SK-N-SH treated with all-trans-retinoic acid at 6 μM for 48 hours (cell line): ENCODE measurements around the gene ABHD13.

Source experiments
- ATAC-seq: fragments of 200-7000 bp; cut with Tn5 transposase; 3 replicates; pipeline ENCODE4 v1.9.1; 2020; ENCODE audit warnings: mild to moderate bottlenecking, moderate library complexity
- ARNTL ChIP-seq: fragments of 450-650 bp; formaldehyde crosslinking; IDR thresholded peaks from 2 replicates; pipeline ENCODE4 v1.5.0; 2020; ENCODE audit warnings: low read depth, mild to moderate bottlenecking, moderate library complexity, borderline replicate concordance
- BACH2 ChIP-seq: fragments of 250-450 bp; sonication (Bioruptor Pico); IDR thresholded peaks from 2 replicates; pipeline ENCODE4 v1.9.0; 2021; ENCODE audit warnings: mild to moderate bottlenecking, borderline replicate concordance
- CSDC2 ChIP-seq: fragments of 250-450 bp; sonication (Bioruptor Pico); IDR thresholded peaks from 2 replicates; pipeline ENCODE4 v1.5.0; 2020; ENCODE audit warnings: mild to moderate bottlenecking, moderate library complexity
- ESRRG ChIP-seq: fragments of 250-450 bp; sonication (Bioruptor Pico); IDR thresholded peaks from 2 replicates; pipeline ENCODE4 v1.6.1; 2021; ENCODE audit warnings: mild to moderate bottlenecking
- GLIS3 ChIP-seq: fragments of 250-450 bp; sonication (Bioruptor Pico); IDR thresholded peaks from 2 replicates; pipeline ENCODE4 v1.5.0; 2020; ENCODE audit warnings: mild to moderate bottlenecking, moderate library complexity
- OSR1 ChIP-seq: fragments of 250-450 bp; sonication (Bioruptor Pico); IDR thresholded peaks from 2 replicates; pipeline ENCODE4 v1.8.0; 2022; ENCODE audit warnings: moderate library complexity, mild to moderate bottlenecking, inconsistent platforms
- PATZ1 ChIP-seq: fragments of 250-450 bp; sonication (Bioruptor Pico); IDR thresholded peaks from 2 replicates; pipeline ENCODE4 v1.8.0; 2020; ENCODE audit warnings: mild to moderate bottlenecking, moderate library complexity, borderline replicate concordance
- PPARA ChIP-seq: fragments of 250-450 bp; sonication (Bioruptor Pico); IDR thresholded peaks from 2 replicates; pipeline ENCODE4 v1.5.0; 2020; ENCODE audit warnings: mild to moderate bottlenecking, borderline replicate concordance
- RARB ChIP-seq: fragments of 250-450 bp; sonication (Bioruptor Pico); IDR thresholded peaks from 2 replicates; pipeline ENCODE4 v1.8.0; 2021; ENCODE audit warnings: mild to moderate bottlenecking, moderate library complexity
- SNAI2 ChIP-seq: fragments of 250-450 bp; sonication (Bioruptor Pico); IDR thresholded peaks from 2 replicates; pipeline ENCODE4 v1.5.0; 2020; ENCODE audit warnings: mild to moderate bottlenecking, moderate library complexity
- TCF4 ChIP-seq: fragments of 250-450 bp; sonication (Bioruptor Pico); IDR thresholded peaks from 2 replicates; pipeline ENCODE4 v1.8.0; 2021; ENCODE audit warnings: mild to moderate bottlenecking, moderate library complexity, borderline replicate concordance
- TOX ChIP-seq: fragments of 250-450 bp; sonication (Bioruptor Pico); IDR thresholded peaks from 2 replicates; pipeline ENCODE4 v1.8.0; 2021; ENCODE audit warnings: mild to moderate bottlenecking, moderate library complexity, borderline replicate concordance
- ZC3H10 ChIP-seq: fragments of 250-450 bp; sonication (Bioruptor Pico); IDR thresholded peaks from 2 replicates; pipeline ENCODE4 v1.5.1; 2021; ENCODE audit warnings: mild to moderate bottlenecking, moderate library complexity
- ZFP3 ChIP-seq: fragments of 250-450 bp; sonication (Bioruptor Pico); IDR thresholded peaks from 2 replicates; pipeline ENCODE4 v1.5.0; 2020; ENCODE audit warnings: mild to moderate bottlenecking, moderate library complexity
- ZFP30 ChIP-seq: fragments of 450-650 bp; formaldehyde crosslinking; IDR thresholded peaks from 2 replicates; pipeline ENCODE4 v1.5.0; 2022; ENCODE audit warnings: mild to moderate bottlenecking, moderate library complexity
- ZNF565 ChIP-seq: fragments of 450-650 bp; formaldehyde crosslinking; conservative IDR thresholded peaks from 2 replicates; pipeline ENCODE4 v1.5.0; 2020; ENCODE audit warnings: low read depth, mild to moderate bottlenecking, moderate library complexity
- ZNF70 ChIP-seq: fragments of 450-650 bp; formaldehyde crosslinking; IDR thresholded peaks from 2 replicates; pipeline ENCODE4 v1.5.0; 2020; ENCODE audit warnings: mild to moderate bottlenecking, moderate library complexity
- TF ChIP-seq, protein P1 (sequence below): fragments of 250-450 bp; sonication (Bioruptor Pico); IDR thresholded peaks from 2 replicates; pipeline ENCODE4 v1.8.0; 2021; ENCODE audit warnings: low read depth, mild to moderate bottlenecking, moderate library complexity, borderline replicate concordance
- TF ChIP-seq, protein P2 (sequence below): fragments of 250-450 bp; sonication (Bioruptor Pico); IDR thresholded peaks from 2 replicates; pipeline ENCODE4 v1.5.1; 2020; ENCODE audit warnings: low read depth, mild to moderate bottlenecking, moderate library complexity
- TF ChIP-seq, protein P3 (sequence below): fragments of 250-450 bp; sonication (Bioruptor Pico); IDR thresholded peaks from 2 replicates; pipeline ENCODE4 v1.5.1; 2021; ENCODE audit warnings: mild to moderate bottlenecking, moderate library complexity
- TF ChIP-seq, protein P4 (sequence below): fragments of 250-450 bp; sonication (Bioruptor Pico); IDR thresholded peaks from 2 replicates; pipeline ENCODE4 v1.5.0; 2020; ENCODE audit warnings: mild to moderate bottlenecking, moderate library complexity

Gene ABHD13

DNA sequence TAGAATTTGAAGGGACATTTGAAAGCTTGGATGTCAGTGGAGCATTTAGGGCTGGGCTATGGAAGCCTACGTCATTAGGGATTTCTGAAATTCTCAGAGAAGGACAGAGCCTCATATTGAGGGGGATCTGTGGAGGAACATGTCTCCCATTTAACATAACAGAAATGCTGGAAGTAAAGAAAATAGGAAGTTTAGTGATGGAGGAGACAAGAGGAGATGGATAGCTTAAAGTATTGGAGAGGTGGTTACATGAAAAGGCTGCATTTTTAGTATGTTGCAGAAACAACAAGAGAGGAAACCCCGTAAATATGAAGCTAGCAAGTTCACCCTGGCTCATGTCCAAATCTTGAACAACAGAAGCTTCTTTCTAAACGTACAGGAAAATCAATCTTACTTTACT is 27.3 kb upstream of the ABHD13 start:
- TF ChIP-seq RARB (CRISPR knock-in tag) = no peak
- TF ChIP-seq, protein P1, sequence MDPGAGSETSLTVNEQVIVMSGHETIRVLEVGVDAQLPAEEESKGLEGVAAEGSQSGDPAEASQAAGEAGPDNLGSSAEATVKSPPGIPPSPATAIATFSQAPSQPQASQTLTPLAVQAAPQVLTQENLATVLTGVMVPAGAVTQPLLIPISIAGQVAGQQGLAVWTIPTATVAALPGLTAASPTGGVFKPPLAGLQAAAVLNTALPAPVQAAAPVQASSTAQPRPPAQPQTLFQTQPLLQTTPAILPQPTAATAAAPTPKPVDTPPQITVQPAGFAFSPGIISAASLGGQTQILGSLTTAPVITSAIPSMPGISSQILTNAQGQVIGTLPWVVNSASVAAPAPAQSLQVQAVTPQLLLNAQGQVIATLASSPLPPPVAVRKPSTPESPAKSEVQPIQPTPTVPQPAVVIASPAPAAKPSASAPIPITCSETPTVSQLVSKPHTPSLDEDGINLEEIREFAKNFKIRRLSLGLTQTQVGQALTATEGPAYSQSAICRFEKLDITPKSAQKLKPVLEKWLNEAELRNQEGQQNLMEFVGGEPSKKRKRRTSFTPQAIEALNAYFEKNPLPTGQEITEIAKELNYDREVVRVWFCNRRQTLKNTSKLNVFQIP = no peak
- no peak for TF ChIP-seq OSR1 (CRISPR knock-in tag)
- TF ChIP-seq SNAI2 = no peak
- no peak for TF ChIP-seq TCF4 (CRISPR knock-in tag)
- TF ChIP-seq, protein P2, sequence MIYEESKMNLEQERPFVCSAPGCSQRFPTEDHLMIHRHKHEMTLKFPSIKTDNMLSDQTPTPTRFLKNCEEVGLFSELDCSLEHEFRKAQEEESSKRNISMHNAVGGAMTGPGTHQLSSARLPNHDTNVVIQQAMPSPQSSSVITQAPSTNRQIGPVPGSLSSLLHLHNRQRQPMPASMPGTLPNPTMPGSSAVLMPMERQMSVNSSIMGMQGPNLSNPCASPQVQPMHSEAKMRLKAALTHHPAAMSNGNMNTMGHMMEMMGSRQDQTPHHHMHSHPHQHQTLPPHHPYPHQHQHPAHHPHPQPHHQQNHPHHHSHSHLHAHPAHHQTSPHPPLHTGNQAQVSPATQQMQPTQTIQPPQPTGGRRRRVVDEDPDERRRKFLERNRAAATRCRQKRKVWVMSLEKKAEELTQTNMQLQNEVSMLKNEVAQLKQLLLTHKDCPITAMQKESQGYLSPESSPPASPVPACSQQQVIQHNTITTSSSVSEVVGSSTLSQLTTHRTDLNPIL = no peak
- TF ChIP-seq ARNTL (CRISPR knock-in tag) = no peak
- TF ChIP-seq ESRRG (CRISPR knock-in tag) = no peak
- TF ChIP-seq CSDC2 (CRISPR knock-in tag) = no peak
- TF ChIP-seq PPARA (CRISPR knock-in tag) = no peak
- no peak for TF ChIP-seq ZNF70 (CRISPR knock-in tag)
- TF ChIP-seq ZC3H10 = no peak
- TF ChIP-seq, protein P3, sequence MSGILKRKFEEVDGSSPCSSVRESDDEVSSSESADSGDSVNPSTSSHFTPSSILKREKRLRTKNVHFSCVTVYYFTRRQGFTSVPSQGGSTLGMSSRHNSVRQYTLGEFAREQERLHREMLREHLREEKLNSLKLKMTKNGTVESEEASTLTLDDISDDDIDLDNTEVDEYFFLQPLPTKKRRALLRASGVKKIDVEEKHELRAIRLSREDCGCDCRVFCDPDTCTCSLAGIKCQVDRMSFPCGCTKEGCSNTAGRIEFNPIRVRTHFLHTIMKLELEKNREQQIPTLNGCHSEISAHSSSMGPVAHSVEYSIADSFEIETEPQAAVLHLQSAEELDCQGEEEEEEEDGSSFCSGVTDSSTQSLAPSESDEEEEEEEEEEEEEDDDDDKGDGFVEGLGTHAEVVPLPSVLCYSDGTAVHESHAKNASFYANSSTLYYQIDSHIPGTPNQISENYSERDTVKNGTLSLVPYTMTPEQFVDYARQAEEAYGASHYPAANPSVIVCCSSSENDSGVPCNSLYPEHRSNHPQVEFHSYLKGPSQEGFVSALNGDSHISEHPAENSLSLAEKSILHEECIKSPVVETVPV (CRISPR knock-in tag) = no peak
- TF ChIP-seq ZFP30 (CRISPR knock-in tag) = no peak
- TF ChIP-seq, protein P4, sequence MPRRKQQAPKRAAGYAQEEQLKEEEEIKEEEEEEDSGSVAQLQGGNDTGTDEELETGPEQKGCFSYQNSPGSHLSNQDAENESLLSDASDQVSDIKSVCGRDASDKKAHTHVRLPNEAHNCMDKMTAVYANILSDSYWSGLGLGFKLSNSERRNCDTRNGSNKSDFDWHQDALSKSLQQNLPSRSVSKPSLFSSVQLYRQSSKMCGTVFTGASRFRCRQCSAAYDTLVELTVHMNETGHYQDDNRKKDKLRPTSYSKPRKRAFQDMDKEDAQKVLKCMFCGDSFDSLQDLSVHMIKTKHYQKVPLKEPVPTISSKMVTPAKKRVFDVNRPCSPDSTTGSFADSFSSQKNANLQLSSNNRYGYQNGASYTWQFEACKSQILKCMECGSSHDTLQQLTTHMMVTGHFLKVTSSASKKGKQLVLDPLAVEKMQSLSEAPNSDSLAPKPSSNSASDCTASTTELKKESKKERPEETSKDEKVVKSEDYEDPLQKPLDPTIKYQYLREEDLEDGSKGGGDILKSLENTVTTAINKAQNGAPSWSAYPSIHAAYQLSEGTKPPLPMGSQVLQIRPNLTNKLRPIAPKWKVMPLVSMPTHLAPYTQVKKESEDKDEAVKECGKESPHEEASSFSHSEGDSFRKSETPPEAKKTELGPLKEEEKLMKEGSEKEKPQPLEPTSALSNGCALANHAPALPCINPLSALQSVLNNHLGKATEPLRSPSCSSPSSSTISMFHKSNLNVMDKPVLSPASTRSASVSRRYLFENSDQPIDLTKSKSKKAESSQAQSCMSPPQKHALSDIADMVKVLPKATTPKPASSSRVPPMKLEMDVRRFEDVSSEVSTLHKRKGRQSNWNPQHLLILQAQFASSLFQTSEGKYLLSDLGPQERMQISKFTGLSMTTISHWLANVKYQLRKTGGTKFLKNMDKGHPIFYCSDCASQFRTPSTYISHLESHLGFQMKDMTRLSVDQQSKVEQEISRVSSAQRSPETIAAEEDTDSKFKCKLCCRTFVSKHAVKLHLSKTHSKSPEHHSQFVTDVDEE = no peak
- TF ChIP-seq GLIS3 (CRISPR knock-in tag) = no peak
- TF ChIP-seq PATZ1 = no peak
- TF ChIP-seq ZNF565 = no peak
- TF ChIP-seq TOX (CRISPR knock-in tag) = no peak

DNA sequence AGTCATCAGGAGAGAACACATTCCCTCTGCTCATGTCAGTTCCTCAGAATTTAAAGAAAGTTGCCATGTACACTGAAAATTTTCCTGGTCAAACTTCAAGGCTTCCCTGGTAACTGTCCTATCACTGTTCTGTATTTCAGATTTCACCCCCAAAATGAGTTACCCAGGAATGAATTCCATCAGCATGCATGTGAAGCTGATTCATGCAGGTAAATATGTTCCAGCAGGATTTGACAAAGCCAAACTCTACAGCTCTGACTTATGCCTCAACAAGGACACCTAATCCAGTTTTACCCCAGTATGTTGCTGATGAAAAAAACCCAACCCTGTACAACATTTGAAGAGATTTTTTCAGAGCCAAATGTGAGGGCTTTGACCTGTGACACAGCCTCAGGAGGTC is 24.4 kb upstream of the ABHD13 start:
- ATAC-seq = no peak
- no peak for TF ChIP-seq ZC3H10
- TF ChIP-seq ZNF70 (CRISPR knock-in tag) = no peak
- no peak for TF ChIP-seq TCF4 (CRISPR knock-in tag)
- TF ChIP-seq GLIS3 (CRISPR knock-in tag) = no peak
- TF ChIP-seq BACH2 (CRISPR knock-in tag) = no peak
- no peak for TF ChIP-seq PPARA (CRISPR knock-in tag)
- TF ChIP-seq, protein P1 = no peak
- no peak for TF ChIP-seq ARNTL (CRISPR knock-in tag)
- no peak for TF ChIP-seq ESRRG (CRISPR knock-in tag)
- TF ChIP-seq, protein P2 = no peak
- TF ChIP-seq ZNF565 = no peak
- TF ChIP-seq, protein P3 (CRISPR knock-in tag) = no peak
- TF ChIP-seq ZFP3 (CRISPR knock-in tag) = no peak
- TF ChIP-seq SNAI2 = no peak
- TF ChIP-seq, protein P4 = no peak

More for the DNA sequence above, 27.3 kb upstream of the ABHD13 start:
- no peak for ATAC-seq
